ENCODE data around the gene EIF4EBP2.
A peak's percentile ranks its signal among the peaks of the same experiment; 100 is the strongest.

Gene EIF4EBP2

GRCh38 chr10:70475661-70476060 is 71.7 kb downstream of the EIF4EBP2 start:
- Histone ChIP-seq H3K36me3 (ENCODE audit: control insufficient read depth, insufficient read depth, low read length) (no peaks in the 10 kb centered on the region), H3K4me1 (ENCODE audit: control insufficient read depth, insufficient read depth, low read length) (peaks cover 10% of the 10 kb centered on the region), H3K27ac (ENCODE audit: low read length) (no peak overlapping the region), H3K27me3 (ENCODE audit: control insufficient read depth, insufficient read depth, low read length) (no peaks in the 10 kb centered on the region), H3K9me3 (ENCODE audit: control insufficient read depth, insufficient read depth, low read length) (no peaks in the 10 kb centered on the region), H3K4me3 (ENCODE audit: low read length) (no peak overlapping the region)
- no CpG with 5 or more reads among the region's 8 CpGs for WGBS (ENCODE audit: insufficient coverage, insufficient read length)
- no peak for DNase-seq (ENCODE audit: low read depth, low spot score)

- no CpG with 5 or more reads among the region's 7 CpGs for WGBS (ENCODE audit: insufficient coverage, insufficient read length)
- Histone ChIP-seq H3K4me1 (ENCODE audit: control insufficient read depth, insufficient read depth, low read length) (peaks cover 12% of the 10 kb centered on the region), H3K27me3 (ENCODE audit: control insufficient read depth, insufficient read depth, low read length) (no peaks in the 10 kb centered on the region), H3K4me3 (ENCODE audit: low read length) (no peak overlapping the region), H3K36me3 (ENCODE audit: control insufficient read depth, insufficient read depth, low read length) (no peaks in the 10 kb centered on the region), H3K27ac (ENCODE audit: low read length) (no peak overlapping the region), H3K9me3 (ENCODE audit: control insufficient read depth, insufficient read depth, low read length) (no peaks in the 10 kb centered on the region)
- no peak for DNase-seq (ENCODE audit: low read depth, low spot score)
Observed at GRCh38 chr10:70476249-70477035, 72.5 kb downstream of the EIF4EBP2 start.

- peak overlapping the region; percentile 89; the same call in 1 of the 2 replicates for H3K4me3 ChIP-seq (ENCODE audit: low read length)
- peaks cover 14% of the 10 kb centered on the region for H3K4me1 ChIP-seq (ENCODE audit: control insufficient read depth, insufficient read depth, low read length)
- no peak overlapping the region for H3K27ac ChIP-seq (ENCODE audit: low read length)
- no peaks in the 10 kb centered on the region for H3K27me3 ChIP-seq (ENCODE audit: control insufficient read depth, insufficient read depth, low read length)
- WGBS (ENCODE audit: insufficient coverage, insufficient read length) = no CpG with 5 or more reads among the region's 27 CpGs
- no peaks in the 10 kb centered on the region for H3K36me3 ChIP-seq (ENCODE audit: control insufficient read depth, insufficient read depth, low read length)
- DNase-seq (ENCODE audit: low read depth, low spot score) = no peak
- H3K9me3 ChIP-seq (ENCODE audit: control insufficient read depth, insufficient read depth, low read length) = no peaks in the 10 kb centered on the region
Observed at GRCh38 chr10:70477661-70478162, 73.8 kb downstream of the EIF4EBP2 start.
